ENCODE results near the gene SKIC8.

- TF ChIP-seq CTCF (IDR thresholded peaks at IDR 0.05) (no peak), POLR2A (IDR thresholded peaks at IDR 0.05) (no peak), POLR2AphosphoS5 (IDR thresholded peaks at IDR 0.05) (no peak), EP300 (IDR thresholded peaks at IDR 0.05) (no peak)
Observed at GRCh38 chr15:78237146-78237545, 62.3 kb downstream of the SKIC8 start.

Data from stomach (tissue), 4 donors.